Panc1 (cell line): Measurements from ENCODE around the gene NATD1. TPM values are rescaled to one million over a fixed set of nuclear protein-coding genes. Genes with fewer than 3 reads are reported as not detected.

Experiments
- ATAC-seq: fragments of 200-7000 bp; cut with Tn5 transposase; 2 replicates; pipeline ENCODE4 v1.9.1; 2020; ENCODE audit warnings: mild to moderate bottlenecking, moderate library complexity
- BruUV-seq: library from RNA; stranded (reverse); fragments of 400-500 nt; replicated peaks from 2 replicates; lab custom pipeline; 2021; lab: Mats Ljungman, UMichigan
- CTCF ChIA-PET: fragments of 300-600 bp; sonication (Branson Sonifier 250); formaldehyde crosslinking; loops from one replicate; lab custom pipeline; 2022; ENCODE audit warnings: antibody characterized with exemption; lab: Charles Lee
- POLR2A ChIA-PET: fragments of 300-600 bp; sonication (Branson Sonifier 250); formaldehyde crosslinking; loops from one replicate; lab custom pipeline; 2022; ENCODE audit warnings: antibody characterized with exemption; lab: Charles Lee
- DNase-seq: peaks from one replicate; pipeline ENCODE4 v3.0.0-alpha.2; 2010; ENCODE audit warnings: low read depth, low spot score
- H3K27ac ChIP-seq: 2 replicates; pipeline ENCODE4 v1.5.1; 2011; ENCODE audit warnings: mild to moderate bottlenecking, low read length, inconsistent platforms
- H3K27me3 ChIP-seq: fragments of 200-500 bp; sonication (Bioruptor generic); 2 replicates; pipeline ENCODE4 v1.6.0; 2014; ENCODE audit warnings: low read length, inconsistent platforms; ENCODE audit not compliant: control insufficient read depth, insufficient read depth
- H3K36me3 ChIP-seq: fragments of 200-500 bp; sonication (Bioruptor generic); 2 replicates; pipeline ENCODE4 v1.5.1; 2014; ENCODE audit warnings: inconsistent platforms, mild to moderate bottlenecking, low read length, moderate library complexity; ENCODE audit not compliant: control insufficient read depth, insufficient read depth
- H3K4me1 ChIP-seq: 2 replicates; pipeline ENCODE4 v1.5.1; 2011; ENCODE audit warnings: inconsistent platforms, mild to moderate bottlenecking, low read length, moderate library complexity; ENCODE audit not compliant: control insufficient read depth, insufficient read depth
- H3K4me3 ChIP-seq, 2 experiments: 2 replicates each; pipeline ENCODE4 v1.5.1; 2011 to 2012; ENCODE audit warnings: low read depth in 2 of 2, low read length in 2 of 2, mild to moderate bottlenecking in 2 of 2, inconsistent platforms in 1 of 2, moderate library complexity in 1 of 2
- H3K9me3 ChIP-seq: fragments of 200-500 bp; sonication (Bioruptor generic); 2 replicates; pipeline ENCODE4 v1.5.1; 2014; ENCODE audit warnings: low read depth, mild to moderate bottlenecking, inconsistent platforms, low read length, moderate library complexity; ENCODE audit not compliant: control insufficient read depth, insufficient read depth
- CTCF ChIP-seq: fragments of 450-650 bp; IDR thresholded peaks from 2 replicates; pipeline ENCODE4 v1.5.1; 2017; ENCODE audit warnings: mild to moderate bottlenecking
- POLR2AphosphoS5 ChIP-seq: IDR thresholded peaks from 2 replicates; pipeline ENCODE4 v1.6.1; 2012; ENCODE audit warnings: mild to moderate bottlenecking, low read depth, low read length, moderate library complexity
- REST ChIP-seq, 2 experiments: IDR thresholded peaks; 2 replicates each; pipeline ENCODE4 v1.6.1; 2011 to 2012; ENCODE audit warnings: low read depth in 2 of 2, control low read depth in 1 of 2, low read length in 1 of 2, mild to moderate bottlenecking in 1 of 2, moderate library complexity in 1 of 2; ENCODE audit not compliant: insufficient read depth in 1 of 2
- SIN3A ChIP-seq: IDR thresholded peaks from 2 replicates; pipeline ENCODE4 v1.6.1; 2012; ENCODE audit warnings: low read depth, mild to moderate bottlenecking, low read length, moderate library complexity, borderline replicate concordance; ENCODE audit not compliant: insufficient read depth
- TCF7L2 ChIP-seq: IDR thresholded peaks from 2 replicates; pipeline ENCODE4 v1.6.1; 2011; ENCODE audit warnings: mild to moderate bottlenecking, low read depth, low read length, inconsistent platforms
- in situ Hi-C: cut with HindIII; loops from 2 replicates; pipeline ENCODE4 v1.10.0; 2016; ENCODE audit warnings: low sequenced_read_pairs, low pct_unique_long_range_greater_than_20kb
- intact Hi-C: fragments of 100-400 bp; cut with micrococcal nuclease; formaldehyde crosslinking; loops from one replicate; pipeline ENCODE4 v1.10.0; 2022; ENCODE audit not compliant: unreplicated experiment
- total RNA-seq: library from RNA; stranded (reverse); gene quantifications from one replicate; pipeline ENCODE4 v1.2.1, GENCODE V29; 2021; ENCODE audit not compliant: unreplicated experiment

The NATD1 gene
- total RNA-seq, 1 experiment from 2014 or later, result 2.8 TPM

- ChIA-PET POLR2A (interaction anchor here (0.5 kb wide), 1 partner anchor 168 kb away, joined by 3 read pairs; no protein-coding TSS in a partner anchor), CTCF (no interaction called here)
- Histone ChIP-seq H3K27me3 (no peaks in the 10 kb centered on the region), H3K27ac (peak within 1 kb of the TSS; percentile 92), H3K9me3 (no peaks in the 10 kb centered on the region), H3K36me3 (peaks cover 3% of the 10 kb centered on the region), H3K4me3 (peak within 1 kb of the TSS; percentile 81 to 93), H3K4me1 (peaks cover 15% of the 10 kb centered on the region)
- ATAC-seq (peak; percentile 94), DNase-seq (peak; percentile 38)
- no TSS peak for BruUV-seq
- in situ Hi-C loops (no loop called here), intact Hi-C loops (loop anchor here (10.0 kb wide), 1 partner anchor 89 kb away; the partner anchor contains the start of gene DHRS7B)
- TF ChIP-seq POLR2AphosphoS5 (no peak), SIN3A (no peak), TCF7L2 (no peak), REST (IDR thresholded peaks at IDR 0.05; ENCODE audit: insufficient read depth in 1 of 2, low read depth in 2 of 2, low read length in 1 of 2) (no peak), CTCF (no peak)
These were observed 39.0 kb downstream of the NATD1 start, which contains the start of gene TMEM11 for GRCh38 chr17:21214015-21214776. TSS of gene TMEM11 (minus strand) at chr17:21214161. CDS start at chr17:21214152, 9 bp downstream.

- ATAC-seq (peak; percentile 14), DNase-seq (no peak)
- H3K36me3 ChIP-seq, result peaks cover 3% of the 10 kb centered on the region
- H3K9me3 ChIP-seq, result no peaks in the 10 kb centered on the region
- TF ChIP-seq POLR2AphosphoS5 (no peak), SIN3A (no peak), CTCF (no peak), REST (IDR thresholded peaks at IDR 0.05; ENCODE audit: insufficient read depth in 1 of 2, low read depth in 2 of 2, low read length in 1 of 2) (no peak), TCF7L2 (no peak)
- no TSS peak for BruUV-seq
- peaks cover 15% of the 10 kb centered on the region for H3K4me1 ChIP-seq
- peak overlapping the region; percentile 88 for H3K27ac ChIP-seq
- no peaks in the 10 kb centered on the region for H3K27me3 ChIP-seq
- POLR2A ChIA-PET, result no interaction called here
- peak overlapping the region; percentile 81 to 93 for H3K4me3 ChIP-seq
- in situ Hi-C loops (no loop called here), intact Hi-C loops (loop anchor here (10.0 kb wide), 1 partner anchor 89 kb away; the partner anchor contains the start of gene DHRS7B)
- CTCF ChIA-PET, result interaction anchor here (0.6 kb wide), 2 partner anchors 16 to 85 kb away, joined by 4 to 5 read pairs; no protein-coding TSS in a partner anchor
These were observed 39.6 kb downstream of the NATD1 start for GRCh38 chr17:21213638-21214014.
